Fibroblast of the aortic adventitia (primary cell): ENCODE measurements around the gene GLTP. TPM values are rescaled to one million over a fixed set of nuclear protein-coding genes. Genes with fewer than 3 reads are reported as not detected.

Source experiments
- DNase-seq: peaks from one replicate; pipeline ENCODE4 v3.0.0-alpha.2; 2010; ENCODE audit warnings: low read depth
- H3K4me3 ChIP-seq: 2 replicates; pipeline ENCODE4 v1.5.1; 2011; ENCODE audit warnings: low read depth, mild to moderate bottlenecking, control low read depth, low read length, moderate library complexity
- CTCF ChIP-seq: IDR thresholded peaks from 2 replicates; pipeline ENCODE4 v1.5.1; 2011; ENCODE audit warnings: mild to moderate bottlenecking, low read length, control low read depth, inconsistent platforms; ENCODE audit not compliant: insufficient read depth
- total RNA-seq: library from RNA; depleted of rRNA; stranded (reverse); fragments of >200 nt; gene quantifications from 2 replicates; pipeline ENCODE4 v1.2.3, GENCODE V29; 2012; ENCODE audit warnings: low replicate concordance

Gene GLTP
- total RNA-seq, 1 donor, result 55.1 TPM

- TF ChIP-seq CTCF, result no peak
- no peak for DNase-seq
These were observed 50.7 kb downstream of the GLTP start for GRCh38 chr12:109829667-109830066.

GRCh38 chr12:109828754-109829511, 51.4 kb downstream of the GLTP start:
- no peak overlapping the region for H3K4me3 ChIP-seq
- TF ChIP-seq CTCF, result no peak
- no peak for DNase-seq

More at GRCh38 chr12:109829667-109830066, 50.7 kb downstream of the GLTP start:
- no peak overlapping the region for H3K4me3 ChIP-seq

- no peak for DNase-seq
- H3K4me3 ChIP-seq, result no peak overlapping the region
- no peak for TF ChIP-seq CTCF
These were observed 52.5 kb downstream of the GLTP start for GRCh38 chr12:109827566-109828550.

- H3K4me3 ChIP-seq, result no peak overlapping the region
- no peak for TF ChIP-seq CTCF
- no peak for DNase-seq
These were observed 53.3 kb downstream of the GLTP start for GRCh38 chr12:109827080-109827479.

- no peak overlapping the region for H3K4me3 ChIP-seq
- no peak for DNase-seq
- no peak for TF ChIP-seq CTCF
These were observed 55.6 kb downstream of the GLTP start for GRCh38 chr12:109824731-109825130.

- TF ChIP-seq CTCF, result no peak
- DNase-seq, result no peak
- H3K4me3 ChIP-seq, result no peak overlapping the region
These were observed 57.4 kb downstream of the GLTP start for GRCh38 chr12:109822951-109823411.
